LNCAP (cell line): ENCODE data around the gene FAM107B.
A peak's percentile ranks its signal among the peaks of the same experiment; 100 is the strongest.

Experiments
- TF ChIP-seq, protein P1 (sequence below): fragments of 450-650 bp; IDR thresholded peaks from 2 replicates; pipeline ENCODE4 v1.5.1; 2017; ENCODE audit warnings: mild to moderate bottlenecking

The FAM107B gene

DNA sequence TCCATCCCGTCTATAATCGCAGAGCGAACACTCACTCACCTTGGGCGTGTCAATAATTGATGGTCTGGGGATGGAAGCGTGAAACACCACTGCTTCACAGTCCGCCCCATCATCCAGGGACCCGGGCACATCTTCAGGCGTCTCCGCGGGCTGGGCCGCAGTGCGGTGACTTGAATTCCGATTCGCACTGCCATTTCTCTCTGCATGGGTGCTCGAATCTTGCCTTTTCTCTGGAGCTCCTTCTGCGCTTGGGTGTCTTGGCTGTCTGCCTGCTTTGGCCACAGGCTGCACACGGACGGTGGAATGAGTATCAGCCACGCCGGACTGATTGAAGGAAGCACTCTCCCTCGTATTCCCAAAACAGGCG is 500 bp downstream of the FAM107B start:
- TF ChIP-seq, protein P1, sequence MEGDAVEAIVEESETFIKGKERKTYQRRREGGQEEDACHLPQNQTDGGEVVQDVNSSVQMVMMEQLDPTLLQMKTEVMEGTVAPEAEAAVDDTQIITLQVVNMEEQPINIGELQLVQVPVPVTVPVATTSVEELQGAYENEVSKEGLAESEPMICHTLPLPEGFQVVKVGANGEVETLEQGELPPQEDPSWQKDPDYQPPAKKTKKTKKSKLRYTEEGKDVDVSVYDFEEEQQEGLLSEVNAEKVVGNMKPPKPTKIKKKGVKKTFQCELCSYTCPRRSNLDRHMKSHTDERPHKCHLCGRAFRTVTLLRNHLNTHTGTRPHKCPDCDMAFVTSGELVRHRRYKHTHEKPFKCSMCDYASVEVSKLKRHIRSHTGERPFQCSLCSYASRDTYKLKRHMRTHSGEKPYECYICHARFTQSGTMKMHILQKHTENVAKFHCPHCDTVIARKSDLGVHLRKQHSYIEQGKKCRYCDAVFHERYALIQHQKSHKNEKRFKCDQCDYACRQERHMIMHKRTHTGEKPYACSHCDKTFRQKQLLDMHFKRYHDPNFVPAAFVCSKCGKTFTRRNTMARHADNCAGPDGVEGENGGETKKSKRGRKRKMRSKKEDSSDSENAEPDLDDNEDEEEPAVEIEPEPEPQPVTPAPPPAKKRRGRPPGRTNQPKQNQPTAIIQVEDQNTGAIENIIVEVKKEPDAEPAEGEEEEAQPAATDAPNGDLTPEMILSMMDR = no peak

DNA sequence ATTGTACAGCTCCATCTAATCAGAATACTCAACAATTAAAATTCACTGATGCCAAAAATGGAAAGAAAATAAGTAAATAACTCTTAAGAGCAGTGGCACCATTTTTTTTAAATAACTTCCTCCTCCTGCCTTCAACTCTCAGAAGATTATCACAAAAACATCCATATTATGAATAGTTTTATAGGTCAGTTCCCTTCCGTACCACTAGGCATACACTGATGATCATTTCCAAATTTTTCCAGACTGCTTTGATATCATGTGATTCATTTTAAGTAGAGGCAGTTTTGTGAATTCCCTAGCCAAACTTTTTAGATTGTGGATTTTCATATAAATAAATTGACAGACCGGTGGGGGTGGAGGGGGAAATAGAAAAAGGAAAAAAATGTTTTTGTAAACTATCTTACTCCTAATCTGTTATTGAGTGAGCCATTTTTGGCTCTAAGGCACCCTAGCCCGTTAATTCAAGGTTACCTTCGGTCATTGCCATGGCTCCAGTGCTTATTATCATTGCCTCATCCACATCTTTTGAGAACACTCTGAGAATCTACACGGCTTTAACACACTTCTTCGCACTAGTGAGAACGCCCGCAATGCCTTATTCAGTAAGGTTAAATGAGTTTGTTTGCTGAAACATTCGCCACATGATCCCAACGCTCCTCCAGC is 1.0 kb downstream of the FAM107B start:
- TF ChIP-seq, protein P1 = no peak

DNA sequence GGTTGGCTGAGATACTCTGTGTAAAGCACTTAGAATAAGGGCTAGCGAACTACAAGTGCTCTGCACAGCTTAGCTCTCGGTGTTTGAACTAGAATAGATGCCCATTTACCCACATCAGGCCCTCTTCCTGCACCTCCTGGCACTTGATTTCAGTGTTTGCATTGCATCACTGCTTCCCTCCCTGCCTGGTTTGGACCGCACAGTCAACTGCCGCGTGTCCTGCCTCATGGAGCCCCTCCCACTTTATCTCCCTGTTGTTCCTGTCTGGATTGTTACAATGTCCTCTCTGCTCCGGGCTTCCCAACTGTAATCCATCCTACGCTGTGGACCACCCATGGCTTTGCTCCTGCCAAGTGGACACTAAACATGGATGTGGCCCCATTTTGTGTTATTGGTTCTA is 2.3 kb downstream of the FAM107B start:
- TF ChIP-seq, protein P1 = no peak

DNA sequence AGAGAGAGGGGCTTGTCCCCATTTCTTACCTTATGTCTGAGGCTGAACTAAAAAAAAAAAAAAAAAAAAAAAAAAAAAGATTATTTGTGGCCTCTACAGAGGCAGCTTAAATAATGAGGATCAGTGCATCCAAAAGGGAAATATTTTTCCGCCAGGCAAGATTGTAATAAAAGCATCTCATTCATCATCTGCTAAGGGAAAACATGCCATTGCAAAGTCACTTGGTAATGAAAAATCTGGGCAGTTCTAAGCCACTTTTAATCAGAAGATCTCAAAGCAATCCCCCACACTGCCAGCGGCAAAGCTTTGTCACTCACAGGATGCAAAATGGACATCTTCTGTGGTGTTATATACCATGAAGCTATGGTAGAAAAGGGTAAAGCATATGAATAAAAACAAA is 3.8 kb downstream of the FAM107B start:
- TF ChIP-seq, protein P1 = no peak

DNA sequence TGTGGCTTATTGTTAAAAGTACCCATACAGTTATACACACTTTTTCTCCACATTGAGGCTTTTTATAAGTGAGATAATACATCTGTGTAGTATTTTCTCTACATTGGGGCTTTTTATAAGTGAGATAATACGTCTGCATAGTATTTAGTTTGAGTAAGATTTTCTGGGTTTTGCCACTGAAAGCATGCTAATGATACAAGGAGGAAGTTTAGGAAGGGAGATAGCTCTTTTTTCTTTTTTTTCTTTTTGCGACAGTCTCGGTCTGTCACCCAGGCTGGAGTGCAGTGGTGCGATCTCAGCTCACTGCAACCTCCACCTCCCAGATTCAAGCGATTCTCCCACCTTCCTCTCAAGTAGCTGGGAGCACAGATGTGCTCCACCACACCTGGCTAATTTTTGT is 13.3 kb downstream of the FAM107B start:
- TF ChIP-seq, protein P1 = no peak

DNA sequence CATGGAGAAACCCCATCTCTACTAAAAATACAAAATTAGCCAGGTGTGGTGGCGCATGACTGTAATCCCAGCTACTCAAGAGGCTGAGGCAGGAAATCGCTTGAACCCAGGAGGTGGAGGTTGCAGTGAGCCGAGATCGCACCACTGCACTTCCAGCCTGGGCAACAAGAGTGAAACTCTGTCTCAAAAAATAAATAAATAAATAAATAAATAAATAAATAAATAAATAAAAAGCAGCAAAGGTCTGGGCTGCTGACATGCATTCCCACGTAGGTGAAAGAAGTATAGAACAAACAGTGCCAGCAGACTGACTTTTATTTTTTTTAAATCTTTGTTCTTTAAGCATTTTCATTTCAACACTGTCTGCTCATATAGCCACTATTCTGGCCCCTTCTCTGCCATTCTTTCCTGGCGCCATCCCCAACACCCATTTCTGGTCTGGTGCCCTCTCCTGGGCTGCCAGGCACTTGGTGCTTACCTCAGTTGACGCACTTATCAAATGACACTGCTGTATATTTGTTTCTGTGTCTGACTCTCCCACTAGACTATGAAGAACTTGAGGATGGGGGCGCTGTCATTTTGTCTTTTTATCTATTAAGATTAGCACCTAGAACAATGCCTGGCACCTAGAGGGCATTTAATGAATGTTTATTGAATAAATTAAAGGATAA is 15.6 kb downstream of the FAM107B start:
- TF ChIP-seq, protein P1 = peak; percentile 57

DNA sequence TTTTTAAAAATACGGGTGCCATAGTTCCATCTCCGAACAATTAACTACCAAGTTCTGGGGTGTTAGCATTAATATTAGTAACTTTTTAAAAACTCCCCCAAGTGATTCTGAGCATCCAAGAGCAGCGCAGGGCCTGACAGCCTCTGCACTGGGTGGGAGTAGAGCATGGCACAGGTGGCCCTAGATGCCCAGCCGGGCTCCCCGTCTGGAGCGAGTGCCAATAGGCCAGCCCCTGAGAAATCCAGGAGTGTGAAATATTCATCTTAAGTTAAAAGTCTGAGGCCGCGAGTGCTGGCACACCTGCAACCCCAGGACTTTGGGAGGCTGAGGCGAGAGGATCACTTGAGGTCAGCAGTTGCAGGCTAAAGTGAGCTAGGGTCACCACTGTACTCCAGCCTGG is 16.2 kb downstream of the FAM107B start:
- TF ChIP-seq, protein P1 = no peak
